GM23338 (cell line): ENCODE results near the gene GALNT11. TPM values are rescaled to one million over a fixed set of nuclear protein-coding genes. Genes with fewer than 3 reads are reported as not detected.

ENCODE experiments used
- ATAC-seq: fragments of 200-7000 bp; cut with Tn5 transposase; 3 replicates; pipeline ENCODE4 v1.9.1; 2020
- DNase-seq: peaks from one replicate; pipeline ENCODE4 v3.0.0-alpha.2; 2015; ENCODE audit warnings: low spot score
- H2AFZ ChIP-seq: fragments of 200-600 bp; sonication (generic); 2 replicates; pipeline ENCODE4 v1.8.0; 2016; ENCODE audit warnings: antibody characterized with exemption, mild to moderate bottlenecking, moderate library complexity
- H3F3A ChIP-seq: fragments of 200-600 bp; sonication (generic); replicated peaks from 2 replicates; pipeline ENCODE4 v1.8.0; 2017; ENCODE audit warnings: antibody characterized with exemption, mixed run types, low read depth
- H3K27ac ChIP-seq: fragments of 200-600 bp; sonication (generic); 2 replicates; pipeline ENCODE4 v1.6.1; 2016; ENCODE audit warnings: low read depth
- H3K27me3 ChIP-seq: fragments of 200-600 bp; sonication (generic); 2 replicates; pipeline ENCODE4 v1.8.0; 2016; ENCODE audit warnings: mild to moderate bottlenecking, mixed run types, moderate library complexity; ENCODE audit not compliant: insufficient read depth
- H3K36me3 ChIP-seq: fragments of 200-600 bp; sonication (generic); 2 replicates; pipeline ENCODE4 v1.8.0; 2016; ENCODE audit warnings: mild to moderate bottlenecking; ENCODE audit not compliant: insufficient read depth
- H3K4me1 ChIP-seq: fragments of 200-600 bp; sonication (generic); 2 replicates; pipeline ENCODE4 v1.8.0; 2016; ENCODE audit warnings: mild to moderate bottlenecking, moderate library complexity; ENCODE audit not compliant: insufficient read depth
- H3K4me2 ChIP-seq: fragments of 200-600 bp; sonication (generic); 2 replicates; pipeline ENCODE4 v1.7.1; 2017; ENCODE audit warnings: mixed run types
- H3K4me3 ChIP-seq: fragments of 200-600 bp; sonication (generic); 2 replicates; pipeline ENCODE4 v1.6.1; 2016; ENCODE audit warnings: mixed run types
- H3K79me2 ChIP-seq: fragments of 200-600 bp; sonication (generic); replicated peaks from 2 replicates; pipeline ENCODE4 v1.8.0; 2017; ENCODE audit warnings: mild to moderate bottlenecking; ENCODE audit not compliant: insufficient read depth
- H3K9me2 ChIP-seq: fragments of 200-600 bp; sonication (generic); 2 replicates; pipeline ENCODE4 v1.8.0; 2017; ENCODE audit not compliant: insufficient read depth
- H4K20me1 ChIP-seq: fragments of 200-600 bp; sonication (generic); replicated peaks from 2 replicates; pipeline ENCODE4 v1.8.0; 2017; ENCODE audit warnings: mild to moderate bottlenecking; ENCODE audit not compliant: insufficient read depth
- H3K27ac Mint-ChIP-seq: 2 replicates; pipeline ENCODE4 v1.8.0; 2020; ENCODE audit warnings: inconsistent platforms, mild to moderate bottlenecking, moderate library complexity, mixed read lengths
- H3K27me3 Mint-ChIP-seq: 3 replicates; pipeline ENCODE4 v1.8.0; 2022; ENCODE audit warnings: low read depth, mild to moderate bottlenecking, moderate library complexity, mixed read lengths, inconsistent platforms; ENCODE audit not compliant: insufficient read depth, poor library complexity
- H3K36me3 Mint-ChIP-seq: 3 replicates; pipeline ENCODE4 v1.8.0; 2021; ENCODE audit warnings: low read depth, mild to moderate bottlenecking, inconsistent platforms, moderate library complexity, mixed read lengths
- H3K4me1 Mint-ChIP-seq: 3 replicates; pipeline ENCODE4 v1.8.0; 2020; ENCODE audit warnings: mild to moderate bottlenecking, inconsistent platforms, mixed read lengths
- H3K4me3 Mint-ChIP-seq: 3 replicates; pipeline ENCODE4 v1.8.0; 2021; ENCODE audit warnings: moderate library complexity, mild to moderate bottlenecking, inconsistent platforms, mixed read lengths
- H3K9me3 Mint-ChIP-seq: 3 replicates; pipeline ENCODE4 v1.8.0; 2020; ENCODE audit warnings: moderate library complexity, mild to moderate bottlenecking, inconsistent platforms, mixed read lengths
- CREB1 ChIP-seq: fragments of 250-450 bp; sonication (Bioruptor Pico); IDR thresholded peaks from 2 replicates; pipeline ENCODE4 v1.5.0; 2020; ENCODE audit warnings: low read depth, mild to moderate bottlenecking, moderate library complexity
- CTCF ChIP-seq, 2 experiments: fragments of 200-600 bp in 1 of 2; sonication (generic) in 1 of 2; conservative IDR thresholded peaks; 2 replicates each; pipeline versions ENCODE4 v1.5.1 to v1.6.1; 2016 to 2017; ENCODE audit warnings: antibody characterized with exemption in 2 of 2, low read depth in 2 of 2, mild to moderate bottlenecking in 2 of 2, moderate library complexity in 1 of 2
- EZH2phosphoT487 ChIP-seq: fragments of 200-600 bp; sonication (generic); IDR thresholded peaks from one replicate; pipeline ENCODE4 v1.8.1; 2018; ENCODE audit warnings: antibody characterized with exemption; ENCODE audit not compliant: unreplicated experiment
- JUNB ChIP-seq: IDR thresholded peaks from one replicate; pipeline ENCODE4 v1.6.1; 2016; ENCODE audit warnings: antibody characterized with exemption; ENCODE audit not compliant: unreplicated experiment
- NANOG ChIP-seq: IDR thresholded peaks from 2 replicates; pipeline ENCODE4 v1.6.1; 2016; ENCODE audit warnings: antibody characterized with exemption, borderline replicate concordance
- POLR2AphosphoS5 ChIP-seq: IDR thresholded peaks from 2 replicates; pipeline ENCODE4 v1.6.1; 2016; ENCODE audit warnings: antibody characterized with exemption, low read depth
- STAT1 ChIP-seq: IDR thresholded peaks from one replicate; pipeline ENCODE4 v1.6.1; 2016; ENCODE audit warnings: antibody characterized with exemption; ENCODE audit not compliant: unreplicated experiment
- ZNF114 ChIP-seq: fragments of 250-450 bp; sonication (Bioruptor Pico); IDR thresholded peaks from 2 replicates; pipeline ENCODE4 v1.5.0; 2020; ENCODE audit warnings: mild to moderate bottlenecking, moderate library complexity
- ZNF331 ChIP-seq: fragments of 250-450 bp; sonication (Bioruptor Pico); IDR thresholded peaks from 2 replicates; pipeline ENCODE4 v1.5.0; 2020; ENCODE audit warnings: low read depth, mild to moderate bottlenecking, moderate library complexity
- polyA plus RNA-seq: library from polyadenylated mRNA; unstranded; fragments of >200 nt; fragmentation: Nextera tagmentation; extraction: Ambion mirVana; gene quantifications from 2 replicates; pipeline ENCODE4 v1.2.1, GENCODE V29; 2016
- total RNA-seq: library from RNA; depleted of rRNA; stranded (reverse); fragments of >200 nt; shearing (Covaris generic); gene quantifications from 2 replicates; pipeline ENCODE4 v1.2.3, GENCODE V29; 2014
- TF ChIP-seq, protein P1 (sequence below): fragments of 250-450 bp; sonication (Bioruptor Pico); IDR thresholded peaks from 2 replicates; pipeline ENCODE4 v1.5.0; 2020; ENCODE audit warnings: mild to moderate bottlenecking, moderate library complexity
- TF ChIP-seq, protein P2 (sequence below): IDR thresholded peaks from one replicate; pipeline ENCODE4 v1.6.1; 2018; ENCODE audit warnings: antibody characterized with exemption; ENCODE audit not compliant: unreplicated experiment

GALNT11 gene
- total and polyA plus RNA-seq, 2 experiments from 2014 or later = 16.1 to 33.6 TPM

DNA sequence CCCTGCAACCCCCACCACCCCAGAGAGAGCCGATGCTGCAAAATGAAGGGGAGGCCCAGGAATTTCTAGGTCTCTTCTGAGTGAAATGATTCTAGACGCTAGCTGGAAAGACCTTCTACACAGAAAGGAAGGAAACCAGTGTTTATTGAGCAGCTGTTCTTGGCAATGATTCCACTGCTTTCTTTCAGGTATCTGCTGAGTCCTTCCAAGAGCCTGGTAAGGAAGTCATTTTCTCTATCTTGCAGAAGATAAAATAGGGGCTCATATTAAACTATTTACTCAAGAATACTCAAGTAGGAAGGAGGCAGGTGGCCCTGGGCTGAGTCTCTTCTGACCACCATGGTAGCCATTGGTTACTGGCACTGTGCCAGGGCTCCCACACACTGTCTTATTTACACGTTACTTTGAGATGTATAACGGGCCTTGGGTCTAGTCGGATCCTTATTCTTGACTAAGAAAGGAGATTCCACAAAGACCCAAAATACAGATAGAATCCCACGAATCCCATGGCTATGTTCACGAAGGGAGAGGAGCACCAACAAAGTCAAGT lies 112.1 kb downstream of the GALNT11 start:
- Mint-ChIP-seq H3K9me3 (no peaks in the 10 kb centered on the region; the same call in 2 of the 3 replicates), H3K27ac (no peak overlapping the region), H3K27me3 (peaks cover 6% of the 10 kb centered on the region), H3K4me3 (no peak overlapping the region), H3K36me3 (peaks cover 36% of the 10 kb centered on the region), H3K4me1 (peaks cover 8% of the 10 kb centered on the region)
- no peak overlapping the region for H3K4me3 ChIP-seq
- no peak overlapping the region for H2AFZ ChIP-seq
- 0 out of 2 replicates have a peak overlapping the region, but pooled peaks have one; percentile 19 for H3K27ac ChIP-seq
- ATAC-seq = no peak
- H3K79me2 ChIP-seq = no peaks in the 10 kb centered on the region
- H3F3A ChIP-seq = no peaks in the 10 kb centered on the region
- DNase-seq = no peak
- H3K27me3 ChIP-seq = no peaks in the 10 kb centered on the region
- H3K36me3 ChIP-seq = no peaks in the 10 kb centered on the region; the same call in 1 of the 2 replicates
- H3K9me2 ChIP-seq = no peaks in the 10 kb centered on the region
- H3K4me1 ChIP-seq = no peaks in the 10 kb centered on the region
- no peak for TF ChIP-seq JUNB
- TF ChIP-seq ZNF114 (CRISPR knock-in tag) = no peak
- TF ChIP-seq POLR2AphosphoS5 = no peak
- H3K4me2 ChIP-seq = no peak overlapping the region
- H4K20me1 ChIP-seq = no peaks in the 10 kb centered on the region; the same call in none of the 2 replicates

DNA sequence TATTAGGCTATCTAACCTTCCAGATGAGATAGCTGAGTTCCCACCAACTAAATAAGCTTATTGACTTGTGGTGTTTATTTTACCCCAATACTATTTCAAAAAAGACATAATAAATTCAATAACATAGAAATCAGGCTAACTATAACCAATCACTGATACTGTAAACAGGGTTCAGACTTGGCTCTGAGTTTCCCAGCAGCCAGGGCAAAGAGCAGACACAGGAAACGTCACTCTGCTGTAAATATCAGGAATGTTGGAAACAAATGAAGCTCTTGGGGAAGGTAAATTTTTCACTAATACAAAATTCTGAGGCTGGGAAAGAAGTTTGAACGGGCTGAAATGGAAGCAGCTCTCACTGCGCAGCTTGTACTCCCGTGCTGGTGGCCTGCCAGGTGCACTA lies 114.6 kb downstream of the GALNT11 start:
- no peaks in the 10 kb centered on the region for H3K9me2 ChIP-seq
- H3K27ac ChIP-seq = no peak overlapping the region
- no peaks in the 10 kb centered on the region for H3K79me2 ChIP-seq
- H3K27me3 Mint-ChIP-seq = peaks cover 3% of the 10 kb centered on the region
- H3F3A ChIP-seq = no peaks in the 10 kb centered on the region
- H3K9me3 Mint-ChIP-seq = no peaks in the 10 kb centered on the region
- H3K4me1 Mint-ChIP-seq = peaks cover 8% of the 10 kb centered on the region
- ATAC-seq (no peak), DNase-seq (no peak)
- no peak overlapping the region for H3K4me3 ChIP-seq
- no peaks in the 10 kb centered on the region for H3K4me1 ChIP-seq
- peaks cover 32% of the 10 kb centered on the region for H3K36me3 Mint-ChIP-seq
- no peak overlapping the region for H3K27ac Mint-ChIP-seq
- H3K27me3 ChIP-seq = no peaks in the 10 kb centered on the region
- H3K4me3 Mint-ChIP-seq = no peak overlapping the region
- H2AFZ ChIP-seq = no peak overlapping the region
- H3K4me2 ChIP-seq = no peak overlapping the region
- no peaks in the 10 kb centered on the region; the same call in 1 of the 2 replicates for H4K20me1 ChIP-seq
- no peaks in the 10 kb centered on the region; the same call in 1 of the 2 replicates for H3K36me3 ChIP-seq
- TF ChIP-seq STAT1 (no peak), NANOG (no peak), EZH2phosphoT487 (no peak), CTCF (conservative IDR thresholded peaks at IDR 0.05; ENCODE audit: low read depth in 2 of 2) (no peak), CREB1 (CRISPR knock-in tag) (no peak), POLR2AphosphoS5 (no peak), ZNF331 (CRISPR knock-in tag) (no peak)
- TF ChIP-seq, protein P1, sequence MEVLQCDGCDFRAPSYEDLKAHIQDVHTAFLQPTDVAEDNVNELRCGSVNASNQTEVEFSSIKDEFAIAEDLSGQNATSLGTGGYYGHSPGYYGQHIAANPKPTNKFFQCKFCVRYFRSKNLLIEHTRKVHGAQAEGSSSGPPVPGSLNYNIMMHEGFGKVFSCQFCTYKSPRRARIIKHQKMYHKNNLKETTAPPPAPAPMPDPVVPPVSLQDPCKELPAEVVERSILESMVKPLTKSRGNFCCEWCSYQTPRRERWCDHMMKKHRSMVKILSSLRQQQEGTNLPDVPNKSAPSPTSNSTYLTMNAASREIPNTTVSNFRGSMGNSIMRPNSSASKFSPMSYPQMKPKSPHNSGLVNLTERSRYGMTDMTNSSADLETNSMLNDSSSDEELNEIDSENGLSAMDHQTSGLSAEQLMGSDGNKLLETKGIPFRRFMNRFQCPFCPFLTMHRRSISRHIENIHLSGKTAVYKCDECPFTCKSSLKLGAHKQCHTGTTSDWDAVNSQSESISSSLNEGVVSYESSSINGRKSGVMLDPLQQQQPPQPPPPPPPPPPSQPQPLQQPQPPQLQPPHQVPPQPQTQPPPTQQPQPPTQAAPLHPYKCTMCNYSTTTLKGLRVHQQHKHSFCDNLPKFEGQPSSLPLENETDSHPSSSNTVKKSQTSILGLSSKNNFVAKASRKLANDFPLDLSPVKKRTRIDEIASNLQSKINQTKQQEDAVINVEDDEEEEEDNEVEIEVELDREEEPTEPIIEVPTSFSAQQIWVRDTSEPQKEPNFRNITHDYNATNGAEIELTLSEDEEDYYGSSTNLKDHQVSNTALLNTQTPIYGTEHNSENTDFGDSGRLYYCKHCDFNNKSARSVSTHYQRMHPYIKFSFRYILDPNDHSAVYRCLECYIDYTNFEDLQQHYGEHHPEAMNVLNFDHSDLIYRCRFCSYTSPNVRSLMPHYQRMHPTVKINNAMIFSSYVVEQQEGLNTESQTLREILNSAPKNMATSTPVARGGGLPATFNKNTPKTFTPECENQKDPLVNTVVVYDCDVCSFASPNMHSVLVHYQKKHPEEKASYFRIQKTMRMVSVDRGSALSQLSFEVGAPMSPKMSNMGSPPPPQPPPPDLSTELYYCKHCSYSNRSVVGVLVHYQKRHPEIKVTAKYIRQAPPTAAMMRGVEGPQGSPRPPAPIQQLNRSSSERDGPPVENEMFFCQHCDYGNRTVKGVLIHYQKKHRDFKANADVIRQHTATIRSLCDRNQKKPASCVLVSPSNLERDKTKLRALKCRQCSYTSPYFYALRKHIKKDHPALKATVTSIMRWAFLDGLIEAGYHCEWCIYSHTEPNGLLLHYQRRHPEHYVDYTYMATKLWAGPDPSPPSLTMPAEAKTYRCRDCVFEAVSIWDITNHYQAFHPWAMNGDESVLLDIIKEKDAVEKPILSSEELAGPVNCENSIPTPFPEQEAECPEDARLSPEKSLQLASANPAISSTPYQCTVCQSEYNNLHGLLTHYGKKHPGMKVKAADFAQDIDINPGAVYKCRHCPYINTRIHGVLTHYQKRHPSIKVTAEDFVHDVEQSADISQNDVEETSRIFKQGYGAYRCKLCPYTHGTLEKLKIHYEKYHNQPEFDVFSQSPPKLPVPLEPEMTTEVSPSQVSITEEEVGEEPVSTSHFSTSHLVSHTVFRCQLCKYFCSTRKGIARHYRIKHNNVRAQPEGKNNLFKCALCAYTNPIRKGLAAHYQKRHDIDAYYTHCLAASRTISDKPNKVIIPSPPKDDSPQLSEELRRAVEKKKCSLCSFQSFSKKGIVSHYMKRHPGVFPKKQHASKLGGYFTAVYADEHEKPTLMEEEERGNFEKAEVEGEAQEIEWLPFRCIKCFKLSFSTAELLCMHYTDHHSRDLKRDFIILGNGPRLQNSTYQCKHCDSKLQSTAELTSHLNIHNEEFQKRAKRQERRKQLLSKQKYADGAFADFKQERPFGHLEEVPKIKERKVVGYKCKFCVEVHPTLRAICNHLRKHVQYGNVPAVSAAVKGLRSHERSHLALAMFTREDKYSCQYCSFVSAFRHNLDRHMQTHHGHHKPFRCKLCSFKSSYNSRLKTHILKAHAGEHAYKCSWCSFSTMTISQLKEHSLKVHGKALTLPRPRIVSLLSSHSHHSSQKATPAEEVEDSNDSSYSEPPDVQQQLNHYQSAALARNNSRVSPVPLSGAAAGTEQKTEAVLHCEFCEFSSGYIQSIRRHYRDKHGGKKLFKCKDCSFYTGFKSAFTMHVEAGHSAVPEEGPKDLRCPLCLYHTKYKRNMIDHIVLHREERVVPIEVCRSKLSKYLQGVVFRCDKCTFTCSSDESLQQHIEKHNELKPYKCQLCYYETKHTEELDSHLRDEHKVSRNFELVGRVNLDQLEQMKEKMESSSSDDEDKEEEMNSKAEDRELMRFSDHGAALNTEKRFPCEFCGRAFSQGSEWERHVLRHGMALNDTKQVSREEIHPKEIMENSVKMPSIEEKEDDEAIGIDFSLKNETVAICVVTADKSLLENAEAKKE = no peak
- TF ChIP-seq, protein P2, sequence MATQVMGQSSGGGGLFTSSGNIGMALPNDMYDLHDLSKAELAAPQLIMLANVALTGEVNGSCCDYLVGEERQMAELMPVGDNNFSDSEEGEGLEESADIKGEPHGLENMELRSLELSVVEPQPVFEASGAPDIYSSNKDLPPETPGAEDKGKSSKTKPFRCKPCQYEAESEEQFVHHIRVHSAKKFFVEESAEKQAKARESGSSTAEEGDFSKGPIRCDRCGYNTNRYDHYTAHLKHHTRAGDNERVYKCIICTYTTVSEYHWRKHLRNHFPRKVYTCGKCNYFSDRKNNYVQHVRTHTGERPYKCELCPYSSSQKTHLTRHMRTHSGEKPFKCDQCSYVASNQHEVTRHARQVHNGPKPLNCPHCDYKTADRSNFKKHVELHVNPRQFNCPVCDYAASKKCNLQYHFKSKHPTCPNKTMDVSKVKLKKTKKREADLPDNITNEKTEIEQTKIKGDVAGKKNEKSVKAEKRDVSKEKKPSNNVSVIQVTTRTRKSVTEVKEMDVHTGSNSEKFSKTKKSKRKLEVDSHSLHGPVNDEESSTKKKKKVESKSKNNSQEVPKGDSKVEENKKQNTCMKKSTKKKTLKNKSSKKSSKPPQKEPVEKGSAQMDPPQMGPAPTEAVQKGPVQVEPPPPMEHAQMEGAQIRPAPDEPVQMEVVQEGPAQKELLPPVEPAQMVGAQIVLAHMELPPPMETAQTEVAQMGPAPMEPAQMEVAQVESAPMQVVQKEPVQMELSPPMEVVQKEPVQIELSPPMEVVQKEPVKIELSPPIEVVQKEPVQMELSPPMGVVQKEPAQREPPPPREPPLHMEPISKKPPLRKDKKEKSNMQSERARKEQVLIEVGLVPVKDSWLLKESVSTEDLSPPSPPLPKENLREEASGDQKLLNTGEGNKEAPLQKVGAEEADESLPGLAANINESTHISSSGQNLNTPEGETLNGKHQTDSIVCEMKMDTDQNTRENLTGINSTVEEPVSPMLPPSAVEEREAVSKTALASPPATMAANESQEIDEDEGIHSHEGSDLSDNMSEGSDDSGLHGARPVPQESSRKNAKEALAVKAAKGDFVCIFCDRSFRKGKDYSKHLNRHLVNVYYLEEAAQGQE = no peak
